Left ventricle myocardium inferior (tissue), 1 donor: ENCODE data around the gene C1orf167. TPM values are rescaled to one million over a fixed set of nuclear protein-coding genes. Genes with fewer than 3 reads are reported as not detected.

ENCODE experiments used
- DNase-seq: peaks from one replicate; pipeline ENCODE4 v3.0.0-alpha.2; 2020
- H3K27ac ChIP-seq: fragments of 200-600 bp; replicated peaks from 2 replicates; pipeline ENCODE4 v1.8.0; 2021
- H3K27me3 ChIP-seq: fragments of 200-600 bp; 2 replicates; pipeline ENCODE4 v1.8.0; 2021; ENCODE audit warnings: low read depth
- H3K36me3 ChIP-seq: fragments of 200-600 bp; 2 replicates; pipeline ENCODE4 v1.8.0; 2021
- H3K4me1 ChIP-seq: fragments of 200-600 bp; 2 replicates; pipeline ENCODE4 v1.8.0; 2021
- H3K4me3 ChIP-seq: fragments of 200-600 bp; 2 replicates; pipeline ENCODE4 v1.8.0; 2021; ENCODE audit warnings: mild to moderate bottlenecking, moderate library complexity
- H3K9me3 ChIP-seq: fragments of 200-600 bp; replicated peaks from 2 replicates; pipeline ENCODE4 v1.8.0; 2021
- intact Hi-C: fragments of 100-400 bp; cut with micrococcal nuclease; formaldehyde crosslinking; loops from one replicate; pipeline ENCODE4 v1.11.0; 2022
- total RNA-seq: library from RNA; stranded (reverse); fragmentation: NEBNext Ultra II Directional; extraction: Animal tissue kit (Norgen Biotek cat#: 25700); gene quantifications from one replicate; pipeline ENCODE4 v1.2.1, GENCODE V29; 2021
- TF ChIP-seq, protein P1 (sequence below): fragments of 200-600 bp; IDR thresholded peaks from 2 replicates; pipeline ENCODE4 v1.8.0; 2021; ENCODE audit warnings: antibody characterized with exemption, mild to moderate bottlenecking, borderline replicate concordance
- donor health status: DM: no; HTN: yes; CAD: no; lungs with severe emphysema.

The C1orf167 gene
- total RNA-seq, 1 donor from 2014 or later: 2.5 TPM

DNA sequence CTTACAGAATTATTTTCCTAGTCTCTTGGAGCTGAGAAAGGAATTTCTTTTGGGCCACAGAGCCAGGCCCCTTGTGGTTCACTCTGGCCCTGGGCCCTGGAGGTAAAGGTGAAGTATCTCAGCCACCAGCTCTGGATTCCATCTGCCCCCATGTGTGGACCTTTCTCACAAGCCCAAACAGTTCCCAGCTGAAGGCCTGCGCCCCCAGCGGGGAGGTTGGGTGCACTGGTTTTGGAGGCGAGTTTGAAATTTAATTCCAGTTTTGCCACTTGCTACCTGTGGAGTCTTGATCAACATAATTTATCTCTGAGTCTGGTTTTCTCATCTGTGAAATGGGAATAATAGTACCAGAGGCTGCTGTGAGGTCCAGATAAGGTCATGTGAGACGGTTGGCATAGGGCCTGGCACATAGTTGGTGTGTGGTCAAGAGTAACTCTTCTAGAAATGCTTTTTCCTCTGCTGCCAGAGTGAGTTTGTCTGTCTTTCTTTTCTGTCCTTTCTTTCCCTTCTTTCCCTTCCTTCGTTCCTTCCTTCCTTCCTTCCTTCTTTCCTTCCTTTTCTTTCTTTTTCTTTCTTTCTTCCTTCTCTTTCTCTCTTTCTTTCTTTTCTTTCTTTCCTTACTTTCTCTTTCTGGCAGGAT is 20.0 kb upstream of the C1orf167 start:
- H3K9me3 ChIP-seq: no peaks in the 10 kb centered on the region
- H3K36me3 ChIP-seq: peaks cover 14% of the 10 kb centered on the region
- DNase-seq: no peak
- H3K27me3 ChIP-seq: no peaks in the 10 kb centered on the region
- H3K4me1 ChIP-seq: peaks cover 33% of the 10 kb centered on the region
- TF ChIP-seq, protein P1, sequence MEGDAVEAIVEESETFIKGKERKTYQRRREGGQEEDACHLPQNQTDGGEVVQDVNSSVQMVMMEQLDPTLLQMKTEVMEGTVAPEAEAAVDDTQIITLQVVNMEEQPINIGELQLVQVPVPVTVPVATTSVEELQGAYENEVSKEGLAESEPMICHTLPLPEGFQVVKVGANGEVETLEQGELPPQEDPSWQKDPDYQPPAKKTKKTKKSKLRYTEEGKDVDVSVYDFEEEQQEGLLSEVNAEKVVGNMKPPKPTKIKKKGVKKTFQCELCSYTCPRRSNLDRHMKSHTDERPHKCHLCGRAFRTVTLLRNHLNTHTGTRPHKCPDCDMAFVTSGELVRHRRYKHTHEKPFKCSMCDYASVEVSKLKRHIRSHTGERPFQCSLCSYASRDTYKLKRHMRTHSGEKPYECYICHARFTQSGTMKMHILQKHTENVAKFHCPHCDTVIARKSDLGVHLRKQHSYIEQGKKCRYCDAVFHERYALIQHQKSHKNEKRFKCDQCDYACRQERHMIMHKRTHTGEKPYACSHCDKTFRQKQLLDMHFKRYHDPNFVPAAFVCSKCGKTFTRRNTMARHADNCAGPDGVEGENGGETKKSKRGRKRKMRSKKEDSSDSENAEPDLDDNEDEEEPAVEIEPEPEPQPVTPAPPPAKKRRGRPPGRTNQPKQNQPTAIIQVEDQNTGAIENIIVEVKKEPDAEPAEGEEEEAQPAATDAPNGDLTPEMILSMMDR: no peak
- intact Hi-C loops: no loop called here
- no peak overlapping the region for H3K27ac ChIP-seq
- no peak overlapping the region for H3K4me3 ChIP-seq

DNA sequence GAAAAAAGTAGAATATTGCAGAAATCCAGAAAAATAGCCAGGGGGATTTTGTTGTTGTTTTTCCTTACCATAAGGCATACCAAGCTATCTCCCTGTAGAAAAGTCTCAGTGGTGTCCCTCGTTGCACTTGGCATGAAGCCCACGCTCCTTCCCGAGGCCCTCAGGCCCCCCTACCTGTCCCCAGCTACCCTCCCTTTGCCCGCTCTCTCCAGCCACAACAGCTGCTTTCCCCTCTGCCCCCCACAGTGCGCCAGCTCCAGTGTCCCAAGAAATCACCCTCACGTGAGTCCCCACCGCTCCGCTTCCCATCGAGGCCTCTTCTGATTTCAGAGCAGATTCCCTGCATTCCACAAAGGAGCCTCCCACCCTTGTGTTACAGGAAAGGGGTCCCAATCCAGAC is 17.7 kb upstream of the C1orf167 start:
- Histone ChIP-seq H3K9me3 (no peaks in the 10 kb centered on the region), H3K27me3 (no peaks in the 10 kb centered on the region), H3K4me3 (no peak overlapping the region), H3K4me1 (peaks cover 31% of the 10 kb centered on the region), H3K27ac (no peak overlapping the region), H3K36me3 (peaks cover 21% of the 10 kb centered on the region)
- DNase-seq: no peak
- intact Hi-C loops: no loop called here
- TF ChIP-seq, protein P1: no peak

DNA sequence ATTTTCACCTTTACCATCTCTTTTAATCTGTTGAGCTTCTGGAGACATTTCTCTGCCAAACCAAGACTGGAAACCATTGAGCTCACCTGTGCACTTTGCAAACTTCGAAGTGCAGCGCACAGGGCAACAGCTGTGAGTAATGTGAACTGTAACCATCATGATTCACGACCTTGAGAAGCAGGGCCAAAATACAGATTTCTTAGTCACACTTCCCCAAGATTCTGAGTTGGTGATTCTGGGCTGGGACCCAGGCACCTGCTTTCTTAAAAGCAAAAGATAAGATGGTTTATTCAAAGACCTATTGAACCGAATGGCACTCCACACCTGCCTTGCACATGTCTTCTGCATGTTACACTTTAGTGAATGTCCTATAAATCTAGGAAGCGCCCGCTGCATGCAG is 15.9 kb upstream of the C1orf167 start:
- TF ChIP-seq, protein P1: no peak
- intact Hi-C loops: no loop called here
- H3K9me3 ChIP-seq: no peaks in the 10 kb centered on the region
- H3K4me3 ChIP-seq: no peak overlapping the region
- no peak for DNase-seq
- H3K36me3 ChIP-seq: peaks cover 35% of the 10 kb centered on the region
- H3K27ac ChIP-seq: peak overlapping the region; percentile 76
- H3K4me1 ChIP-seq: peaks cover 20% of the 10 kb centered on the region
- no peaks in the 10 kb centered on the region for H3K27me3 ChIP-seq

DNA sequence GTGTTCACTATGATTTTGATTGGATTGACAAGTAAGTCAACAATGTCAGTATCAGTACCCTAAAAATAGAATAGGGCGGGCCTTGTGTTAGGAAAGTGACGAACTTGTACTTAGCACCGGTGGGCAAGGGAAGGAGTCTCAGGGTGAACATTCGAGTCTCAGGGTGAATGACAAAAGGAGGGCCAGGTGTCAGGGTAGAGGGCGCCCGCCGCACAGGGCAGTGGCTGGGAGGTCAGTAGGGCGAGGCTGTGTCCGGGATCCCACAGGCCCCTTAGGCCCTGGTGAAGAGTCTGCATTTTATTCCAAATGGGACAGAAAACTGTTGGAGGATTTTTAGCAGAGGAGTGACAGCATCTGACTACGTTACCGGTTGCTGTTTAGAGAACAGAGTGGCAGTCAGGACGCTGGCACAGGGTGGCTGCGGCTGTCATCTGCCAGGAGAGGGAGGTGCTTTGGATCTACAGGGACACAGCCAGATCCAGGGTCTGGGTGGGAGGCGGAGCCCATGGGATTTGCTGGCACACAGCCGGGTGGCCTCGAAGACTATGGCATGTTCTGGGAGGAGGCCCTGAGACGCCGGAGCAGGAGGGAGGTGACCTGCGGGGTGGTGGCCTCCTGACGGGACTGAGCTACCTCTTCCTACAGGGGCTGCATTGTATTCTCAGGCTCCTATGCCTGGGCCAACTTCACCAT is 15.1 kb upstream of the C1orf167 start:
- H3K36me3 ChIP-seq: peaks cover 39% of the 10 kb centered on the region
- H3K4me1 ChIP-seq: peaks cover 20% of the 10 kb centered on the region
- H3K27me3 ChIP-seq: no peaks in the 10 kb centered on the region
- DNase-seq: peak; percentile 37
- H3K27ac ChIP-seq: peak overlapping the region; percentile 76
- H3K4me3 ChIP-seq: no peak overlapping the region
- intact Hi-C loops: no loop called here
- no peaks in the 10 kb centered on the region for H3K9me3 ChIP-seq
- TF ChIP-seq, protein P1: no peak

DNA sequence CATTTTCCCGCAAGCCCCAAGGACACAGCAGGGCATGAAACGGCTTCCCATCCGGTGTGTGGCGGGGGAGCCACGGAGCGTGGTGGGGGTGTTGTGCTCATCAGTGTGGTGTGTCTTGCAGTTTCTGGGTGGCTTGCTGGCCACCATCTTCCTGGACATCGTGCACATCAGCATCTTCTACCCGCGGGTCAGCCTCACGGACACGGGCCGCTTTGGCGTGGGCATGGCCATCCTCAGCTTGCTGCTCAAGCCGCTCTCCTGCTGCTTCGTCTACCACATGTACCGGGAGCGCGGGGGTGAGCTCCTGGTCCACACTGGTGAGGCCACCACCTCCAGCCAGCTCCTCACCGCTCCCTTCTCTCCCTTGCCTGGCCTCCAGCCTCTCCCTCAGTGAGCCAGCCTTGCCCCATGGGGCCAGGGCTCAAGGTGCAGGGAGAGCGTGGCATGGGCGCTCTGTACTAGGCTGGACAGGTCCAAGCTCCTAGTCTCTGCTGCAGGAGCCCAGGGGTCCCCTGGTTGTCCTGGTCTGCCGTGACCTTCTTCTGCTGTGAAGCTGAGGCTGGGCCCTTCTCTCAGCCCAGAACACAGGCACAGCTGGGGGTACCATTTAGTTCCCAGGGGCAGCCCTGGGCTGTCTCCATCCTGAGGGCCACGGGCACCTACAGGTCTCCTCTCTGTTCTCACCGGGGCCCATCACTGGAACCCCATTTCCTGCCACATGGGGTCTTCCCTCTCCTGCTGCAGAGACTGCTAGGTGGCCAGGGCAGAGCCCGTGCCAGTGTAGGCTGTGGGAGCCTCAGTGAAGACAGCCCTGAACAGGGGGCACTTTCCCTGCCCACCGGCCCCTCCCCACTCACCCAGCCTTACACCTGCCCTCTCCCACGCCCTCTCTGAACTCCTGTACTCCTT is 13.4 kb upstream of the C1orf167 start:
- Histone ChIP-seq H3K27me3 (no peaks in the 10 kb centered on the region), H3K4me3 (no peak overlapping the region), H3K9me3 (no peaks in the 10 kb centered on the region), H3K36me3 (peaks cover 39% of the 10 kb centered on the region), H3K27ac (no peak overlapping the region), H3K4me1 (peaks cover 15% of the 10 kb centered on the region)
- DNase-seq: no peak
- intact Hi-C loops: no loop called here
- TF ChIP-seq, protein P1: no peak
